ENCODE measurements around the gene MCOLN1.
"Not testable (repeated sequence)": the region's sequence is repeated elsewhere in the genome, so short reads cannot be mapped to it uniquely, and the experiment has no call there.

Gene MCOLN1

GRCh38 chr19:7526059-7526929, 3.9 kb downstream of the MCOLN1 start:
- FAIRE-seq: no peak

GRCh38 chr19:7527516-7528191, 5.2 kb downstream of the MCOLN1 start:
- no peak for FAIRE-seq

- no peak for FAIRE-seq
Observed at GRCh38 chr19:7528192-7528519, 5.7 kb downstream of the MCOLN1 start.

- FAIRE-seq: no peak
Observed at GRCh38 chr19:7528522-7529245, 6.3 kb downstream of the MCOLN1 start.

GRCh38 chr19:7529246-7529600, 6.8 kb downstream of the MCOLN1 start:
- no peak for FAIRE-seq

- no peak for FAIRE-seq
Observed at GRCh38 chr19:7529610-7530490, 7.4 kb downstream of the MCOLN1 start.

GRCh38 chr19:7533281-7533885, 11.0 kb downstream of the MCOLN1 start:
- FAIRE-seq: no peak

GRCh38 chr19:7533925-7534480, 11.6 kb downstream of the MCOLN1 start:
- no peak for FAIRE-seq

- no peak for FAIRE-seq
Observed at GRCh38 chr19:7534531-7535046, 12.2 kb downstream of the MCOLN1 start.

GRCh38 chr19:7535047-7535997, 12.9 kb downstream of the MCOLN1 start, which contains the start of gene PNPLA6:
TSS of gene PNPLA6 (plus strand) at chr19:7535717. CDS start at chr19:7535789, 72 bp downstream.
- peak; percentile 71 for FAIRE-seq

- FAIRE-seq: no peak
Observed at GRCh38 chr19:7535998-7536695, 13.7 kb downstream of the MCOLN1 start.

- FAIRE-seq: not testable (repeated sequence)
Observed at GRCh38 chr19:7538990-7539389, 16.6 kb downstream of the MCOLN1 start.

GRCh38 chr19:7539827-7540425, 17.5 kb downstream of the MCOLN1 start:
- no peak for FAIRE-seq

- FAIRE-seq: no peak
Observed at GRCh38 chr19:7540761-7541474, 18.5 kb downstream of the MCOLN1 start.

- FAIRE-seq: no peak
Observed at GRCh38 chr19:7541475-7541824, 19.0 kb downstream of the MCOLN1 start.

- no peak for FAIRE-seq
Observed at GRCh38 chr19:7541828-7542443, 19.5 kb downstream of the MCOLN1 start.

- no peak for FAIRE-seq
Observed at GRCh38 chr19:7542556-7543348, 20.3 kb downstream of the MCOLN1 start.

Measured in TTC549 (cell line).